Transverse colon (tissue), 4 donors: ENCODE results near the gene RESF1. TPM values are rescaled to one million over a fixed set of nuclear protein-coding genes. Genes with fewer than 3 reads are reported as not detected.
A peak's percentile ranks its signal among the peaks of the same experiment; 100 is the strongest.

Experiments used
- DNase-seq: peaks from one replicate; pipeline ENCODE4 v3.0.0-alpha.2; 2019
- H3K27ac ChIP-seq, 4 donors: fragments of 200-600 bp; sonication (generic); 2 replicates each; pipeline ENCODE4 v1.5.1; 2016 to 2018; ENCODE audit warnings: inconsistent platforms in 4 of 4
- H3K27me3 ChIP-seq: fragments of 200-600 bp; sonication (generic); 2 replicates; pipeline ENCODE4 v1.5.1; 2017; ENCODE audit warnings: inconsistent platforms
- H3K36me3 ChIP-seq, 4 donors: fragments of 200-600 bp; sonication (generic); 2 replicates each; pipeline ENCODE4 v1.5.1; 2017 to 2019; ENCODE audit warnings: inconsistent platforms in 4 of 4
- H3K4me1 ChIP-seq, 4 donors: fragments of 200-600 bp; sonication (generic); 2 replicates each; pipeline ENCODE4 v1.5.1; 2017 to 2020; ENCODE audit warnings: inconsistent platforms in 4 of 4
- H3K4me3 ChIP-seq, 4 donors: fragments of 200-600 bp; sonication (generic); 1 replicate in 1 of 4; 2 replicates in 3 of 4; pipeline versions ENCODE4 v1.5.1 to v1.6.1; 2017 to 2019; ENCODE audit warnings: inconsistent platforms in 4 of 4
- H3K9me3 ChIP-seq, 2 donors: fragments of 200-600 bp; sonication (generic); 2 replicates each; pipeline ENCODE4 v1.5.1; 2017 to 2019; ENCODE audit warnings: inconsistent platforms in 2 of 2
- CTCF ChIP-seq, 5 experiments: fragments of 200-600 bp in 3 of 5; fragments of 450-650 bp in 2 of 5; sonication (generic) in 3 of 5; IDR thresholded peaks; 1 replicate in 2 of 5; 2 replicates in 3 of 5; pipeline ENCODE4 v1.5.1; 2016 to 2017; ENCODE audit warnings: antibody characterized with exemption in 5 of 5, inconsistent platforms in 3 of 5, mild to moderate bottlenecking in 2 of 5, moderate library complexity in 1 of 5
- EP300 ChIP-seq: sonication (generic); formaldehyde crosslinking; IDR thresholded peaks from one replicate; pipeline ENCODE4 v1.6.1; 2017; ENCODE audit warnings: antibody characterized with exemption, low read depth
- POLR2A ChIP-seq: fragments of 450-650 bp; IDR thresholded peaks from one replicate; pipeline ENCODE4 v1.6.1; 2016; ENCODE audit warnings: antibody characterized with exemption, mild to moderate bottlenecking, moderate library complexity
- POLR2AphosphoS5 ChIP-seq, 3 donors: sonication (generic); formaldehyde crosslinking; IDR thresholded peaks; one replicate each; pipeline ENCODE4 v1.6.1; 2016; ENCODE audit warnings: antibody characterized with exemption in 3 of 3
- whole genome bisulfite sequencing, 2 donors: methylation state at CpG; one replicate each; pipeline ENCODE4 v1.1.5; 2018; ENCODE audit warnings: low coverage in 1 of 2; 5-methylcytosine and 5-hydroxymethylcytosine counted together
- in situ Hi-C, 4 donors: fragments of 200-750 bp; cut with MboI; loops; one replicate each; pipeline versions ENCODE4 v1.15.0 to v1.15.1; 2017; ENCODE audit warnings: low sequenced_read_pairs in 3 of 4, low pct_ligation_motif_present in 1 of 4, low pct_unique_long_range_greater_than_20kb in 1 of 4
- intact Hi-C: fragments of 100-400 bp; cut with DNase I; formaldehyde crosslinking; loops from one replicate; pipeline ENCODE4 v1.15.1; 2023; ENCODE audit warnings: low total_unique reads
- total RNA-seq, 4 donors: library from RNA; depleted of rRNA; stranded (reverse); fragments of >200 nt; gene quantifications; one replicate each; pipeline ENCODE4 v1.1.0, GENCODE V29; 2016

Gene RESF1
- total RNA-seq, 4 donors from 2014 or later = 23.3 to 81.8 (median 35.1) TPM

GRCh38 chr12:31922341-31923062 lies 36.7 kb upstream of the RESF1 start:
- in situ Hi-C loops = no loop called here
- no peak overlapping the region for H3K4me3 ChIP-seq
- no peak for DNase-seq
- TF ChIP-seq CTCF (IDR thresholded peaks at IDR 0.05) (no peak), EP300 (no peak), POLR2A (no peak), POLR2AphosphoS5 (IDR thresholded peaks at IDR 0.05) (no peak)
- intact Hi-C loops = no loop called here
- whole genome bisulfite sequencing, 2 donors = 67 to 92% methylated on average over 1 of the region's 1 CpG
- no peaks in the 10 kb centered on the region for H3K27me3 ChIP-seq
- H3K4me1 ChIP-seq = no peaks in the 10 kb centered on the region
- no peak overlapping the region for H3K27ac ChIP-seq
- H3K9me3 ChIP-seq = peaks cover 7 to 20% of the 10 kb centered on the region in 2 donors
- no peaks in the 10 kb centered on the region for H3K36me3 ChIP-seq

DNA sequence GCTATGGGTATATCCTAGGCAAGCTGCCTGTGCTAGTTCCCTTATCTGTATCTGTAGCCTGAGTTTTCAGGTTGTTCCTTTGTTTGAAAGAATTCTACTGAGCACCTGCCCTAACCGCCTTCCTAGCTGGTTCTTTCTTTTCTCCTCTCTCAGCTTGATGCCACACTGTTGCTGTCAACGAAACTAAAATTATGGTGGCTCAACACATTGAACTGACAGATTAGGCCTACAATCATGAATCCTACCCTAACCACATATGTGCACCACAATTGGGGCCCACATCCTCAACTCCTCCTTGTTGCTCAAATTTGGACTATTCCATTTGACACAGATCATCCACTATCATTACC lies 36.2 kb upstream of the RESF1 start:
- TF ChIP-seq EP300 (no peak), POLR2A (no peak), CTCF (IDR thresholded peaks at IDR 0.05) (no peak), POLR2AphosphoS5 (IDR thresholded peaks at IDR 0.05) (no peak)
- no peaks in the 10 kb centered on the region for H3K4me1 ChIP-seq
- no peaks in the 10 kb centered on the region for H3K27me3 ChIP-seq
- H3K4me3 ChIP-seq = no peak overlapping the region
- WGBS, 2 donors = 84 to 86% methylated on average over 2 of the region's 2 CpGs
- no peaks in the 10 kb centered on the region for H3K36me3 ChIP-seq
- H3K9me3 ChIP-seq = peaks cover 7 to 20% of the 10 kb centered on the region in 2 donors
- no peak for DNase-seq
- no peak overlapping the region for H3K27ac ChIP-seq
- in situ Hi-C loops = no loop called here
- intact Hi-C loops = no loop called here

- no peak for TF ChIP-seq CTCF (IDR thresholded peaks at IDR 0.05)
- TF ChIP-seq POLR2A = no peak
- TF ChIP-seq POLR2AphosphoS5 (IDR thresholded peaks at IDR 0.05) = no peak
- TF ChIP-seq EP300 = no peak
- intact Hi-C loops (no loop called here), in situ Hi-C loops (no loop called here)
- peak; percentile 10 for DNase-seq
- H3K27ac ChIP-seq = no peak overlapping the region
- peaks cover 0 to 2% of the 10 kb centered on the region in 2 donors for H3K9me3 ChIP-seq
- no peaks in the 10 kb centered on the region for H3K27me3 ChIP-seq
- H3K4me3 ChIP-seq = no peak overlapping the region
- H3K36me3 ChIP-seq = no peaks in the 10 kb centered on the region
- H3K4me1 ChIP-seq = no peaks in the 10 kb centered on the region
- WGBS, 2 donors = 60 to 84% methylated on average over 2 to 8 of the region's 8 CpGs
Measured at GRCh38 chr12:31928246-31929026, 30.8 kb upstream of the RESF1 start.

DNA sequence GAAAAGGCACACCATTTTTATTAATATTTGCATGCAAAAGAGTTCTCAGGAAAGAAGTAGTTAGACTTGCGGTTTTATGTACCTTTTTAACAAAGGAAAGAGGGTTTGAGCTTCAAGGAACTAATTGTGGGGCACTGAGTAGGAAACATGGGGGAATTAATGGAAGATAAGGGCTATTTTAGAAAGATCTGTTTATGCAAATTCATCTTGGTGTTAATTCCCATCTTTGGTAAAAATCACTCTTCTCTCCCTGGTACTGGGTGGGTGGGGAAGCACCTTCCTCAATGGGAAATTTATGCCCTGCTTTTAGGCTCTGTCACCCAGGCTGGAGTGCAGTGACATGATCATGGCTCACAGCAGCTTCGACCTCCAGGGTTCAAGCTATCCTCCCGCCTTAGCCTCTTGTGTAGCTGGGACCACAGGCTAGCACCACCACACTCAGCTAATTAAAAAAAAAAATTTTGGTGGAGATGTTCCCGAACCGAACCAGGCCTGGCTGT lies 30.1 kb upstream of the RESF1 start:
- intact Hi-C loops (no loop called here), in situ Hi-C loops (no loop called here)
- Histone ChIP-seq H3K27ac (no peak overlapping the region), H3K4me1 (no peaks in the 10 kb centered on the region), H3K36me3 (no peaks in the 10 kb centered on the region), H3K4me3 (no peak overlapping the region), H3K9me3 (no peaks in the 10 kb centered on the region), H3K27me3 (no peaks in the 10 kb centered on the region)
- TF ChIP-seq EP300 (no peak), CTCF (IDR thresholded peaks at IDR 0.05) (no peak), POLR2AphosphoS5 (IDR thresholded peaks at IDR 0.05) (no peak), POLR2A (no peak)
- WGBS, 2 donors = 80 to 87% methylated on average over 1 to 5 of the region's 5 CpGs
- DNase-seq = no peak
